HCT116 (cell line): ENCODE data around the gene LRPPRC.

Experiments
- POLR2A ChIP-seq: IDR thresholded peaks from 2 replicates; pipeline ENCODE4 v1.7.0; 2011; ENCODE audit warnings: borderline replicate concordance; ENCODE audit not compliant: insufficient read depth, insufficient read length; ENCODE audit errors: extremely low read depth
- RAD21 ChIP-seq: IDR thresholded peaks from 2 replicates; pipeline ENCODE4 v1.6.1; 2012; ENCODE audit warnings: low read depth, mild to moderate bottlenecking
- YY1 ChIP-seq: IDR thresholded peaks from 2 replicates; pipeline ENCODE4 v1.6.1; 2011; ENCODE audit warnings: low read length, low read depth, moderate library complexity, mild to moderate bottlenecking; ENCODE audit not compliant: insufficient replicate concordance; ENCODE audit errors: extremely low read depth
- TF ChIP-seq, protein P1 (sequence below), 3 experiments: fragments of 200-600 bp in 1 of 3; sonication (generic) in 1 of 3; IDR thresholded peaks in 2 of 3; conservative IDR thresholded peaks in 1 of 3; 2 replicates each; pipeline ENCODE4 v1.5.1; 2012 to 2017; ENCODE audit warnings: low read depth in 2 of 3, low read length in 2 of 3, antibody characterized with exemption in 1 of 3, borderline replicate concordance in 1 of 3, control low read depth in 1 of 3, mild to moderate bottlenecking in 1 of 3, mixed read lengths in 1 of 3, mixed run types in 1 of 3, moderate library complexity in 1 of 3; ENCODE audit not compliant: insufficient read depth in 1 of 3

DNA sequence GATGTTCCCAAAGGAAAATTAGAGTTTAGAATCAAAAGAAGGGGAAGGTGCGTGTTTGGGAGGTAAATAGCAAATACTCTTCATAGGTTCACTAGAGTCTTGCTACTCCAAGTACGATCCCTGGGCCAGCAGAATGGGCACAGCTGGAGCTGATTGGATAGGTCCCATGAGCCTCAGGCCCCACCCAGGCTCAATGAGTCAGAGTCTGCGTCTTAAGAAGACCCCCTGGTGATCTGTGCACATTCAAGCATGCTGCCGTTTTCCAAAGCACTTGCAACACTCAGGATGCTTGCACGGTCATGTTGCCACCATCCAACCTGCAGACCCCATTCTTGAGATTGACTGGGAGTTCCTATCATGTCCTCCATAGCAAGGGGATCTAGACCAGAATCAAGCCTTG lies 116.5 kb downstream of the LRPPRC start:
- TF ChIP-seq RAD21, result no peak
- TF ChIP-seq, protein P1, sequence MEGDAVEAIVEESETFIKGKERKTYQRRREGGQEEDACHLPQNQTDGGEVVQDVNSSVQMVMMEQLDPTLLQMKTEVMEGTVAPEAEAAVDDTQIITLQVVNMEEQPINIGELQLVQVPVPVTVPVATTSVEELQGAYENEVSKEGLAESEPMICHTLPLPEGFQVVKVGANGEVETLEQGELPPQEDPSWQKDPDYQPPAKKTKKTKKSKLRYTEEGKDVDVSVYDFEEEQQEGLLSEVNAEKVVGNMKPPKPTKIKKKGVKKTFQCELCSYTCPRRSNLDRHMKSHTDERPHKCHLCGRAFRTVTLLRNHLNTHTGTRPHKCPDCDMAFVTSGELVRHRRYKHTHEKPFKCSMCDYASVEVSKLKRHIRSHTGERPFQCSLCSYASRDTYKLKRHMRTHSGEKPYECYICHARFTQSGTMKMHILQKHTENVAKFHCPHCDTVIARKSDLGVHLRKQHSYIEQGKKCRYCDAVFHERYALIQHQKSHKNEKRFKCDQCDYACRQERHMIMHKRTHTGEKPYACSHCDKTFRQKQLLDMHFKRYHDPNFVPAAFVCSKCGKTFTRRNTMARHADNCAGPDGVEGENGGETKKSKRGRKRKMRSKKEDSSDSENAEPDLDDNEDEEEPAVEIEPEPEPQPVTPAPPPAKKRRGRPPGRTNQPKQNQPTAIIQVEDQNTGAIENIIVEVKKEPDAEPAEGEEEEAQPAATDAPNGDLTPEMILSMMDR (IDR thresholded peaks at IDR 0.05 in 2 of 3, conservative IDR thresholded peaks at IDR 0.05 in 1 of 3; ENCODE audit: borderline replicate concordance in 1 of 3, insufficient read depth in 1 of 3, low read depth in 2 of 3, low read length in 2 of 3), result no peak
- TF ChIP-seq YY1, result no peak
- no peak for TF ChIP-seq POLR2A
